Measurements from ENCODE around the gene NALCN.

NALCN gene

GRCh38 chr13:101258071-101258470, 158.2 kb downstream of the NALCN start:
- Histone ChIP-seq H3K4me1 (ENCODE audit: control insufficient read depth, insufficient read depth, low read length) (no peaks in the 10 kb centered on the region), H3K9ac (ENCODE audit: low read length) (no peak overlapping the region), H3K36me3 (ENCODE audit: control insufficient read depth, insufficient read depth, low read length) (no peaks in the 10 kb centered on the region), H3K27me3 (ENCODE audit: control insufficient read depth, insufficient read depth, low read length) (no peaks in the 10 kb centered on the region), H3K27ac (ENCODE audit: low read depth, low read length) (no peak overlapping the region), H3K4me3 (ENCODE audit: low read length) (no peak overlapping the region)

GRCh38 chr13:101248739-101249514, 167.4 kb downstream of the NALCN start:
- H3K4me3 ChIP-seq (ENCODE audit: low read length) = no peak overlapping the region
- H3K27ac ChIP-seq (ENCODE audit: low read depth, low read length) = no peak overlapping the region
- no peaks in the 10 kb centered on the region for H3K27me3 ChIP-seq (ENCODE audit: control insufficient read depth, insufficient read depth, low read length)
- H3K4me1 ChIP-seq (ENCODE audit: control insufficient read depth, insufficient read depth, low read length) = no peaks in the 10 kb centered on the region
- H3K9ac ChIP-seq (ENCODE audit: low read length) = no peak overlapping the region
- no peaks in the 10 kb centered on the region for H3K36me3 ChIP-seq (ENCODE audit: control insufficient read depth, insufficient read depth, low read length)

- no peak overlapping the region for H3K9ac ChIP-seq (ENCODE audit: low read length)
- no peak overlapping the region for H3K27ac ChIP-seq (ENCODE audit: low read depth, low read length)
- no peak overlapping the region for H3K4me3 ChIP-seq (ENCODE audit: low read length)
- no peaks in the 10 kb centered on the region for H3K27me3 ChIP-seq (ENCODE audit: control insufficient read depth, insufficient read depth, low read length)
- H3K4me1 ChIP-seq (ENCODE audit: control insufficient read depth, insufficient read depth, low read length) = no peaks in the 10 kb centered on the region
- no peaks in the 10 kb centered on the region for H3K36me3 ChIP-seq (ENCODE audit: control insufficient read depth, insufficient read depth, low read length)
These were observed 173.6 kb downstream of the NALCN start for GRCh38 chr13:101242720-101243119.

GRCh38 chr13:101238555-101238954, 177.8 kb downstream of the NALCN start:
- no peak overlapping the region for H3K27ac ChIP-seq (ENCODE audit: low read depth, low read length)
- H3K27me3 ChIP-seq (ENCODE audit: control insufficient read depth, insufficient read depth, low read length) = no peaks in the 10 kb centered on the region
- no peaks in the 10 kb centered on the region for H3K4me1 ChIP-seq (ENCODE audit: control insufficient read depth, insufficient read depth, low read length)
- no peak overlapping the region for H3K9ac ChIP-seq (ENCODE audit: low read length)
- H3K36me3 ChIP-seq (ENCODE audit: control insufficient read depth, insufficient read depth, low read length) = no peaks in the 10 kb centered on the region
- H3K4me3 ChIP-seq (ENCODE audit: low read length) = no peak overlapping the region

- H3K9ac ChIP-seq (ENCODE audit: low read length) = no peak overlapping the region
- no peaks in the 10 kb centered on the region for H3K36me3 ChIP-seq (ENCODE audit: control insufficient read depth, insufficient read depth, low read length)
- H3K27ac ChIP-seq (ENCODE audit: low read depth, low read length) = no peak overlapping the region
- no peak overlapping the region for H3K4me3 ChIP-seq (ENCODE audit: low read length)
- H3K27me3 ChIP-seq (ENCODE audit: control insufficient read depth, insufficient read depth, low read length) = no peaks in the 10 kb centered on the region
- no peaks in the 10 kb centered on the region for H3K4me1 ChIP-seq (ENCODE audit: control insufficient read depth, insufficient read depth, low read length)
These were observed 184.4 kb downstream of the NALCN start for GRCh38 chr13:101231751-101232428.

- Histone ChIP-seq H3K36me3 (ENCODE audit: control insufficient read depth, insufficient read depth, low read length) (no peaks in the 10 kb centered on the region), H3K27me3 (ENCODE audit: control insufficient read depth, insufficient read depth, low read length) (no peaks in the 10 kb centered on the region), H3K4me3 (ENCODE audit: low read length) (no peak overlapping the region), H3K4me1 (ENCODE audit: control insufficient read depth, insufficient read depth, low read length) (no peaks in the 10 kb centered on the region), H3K9ac (ENCODE audit: low read length) (no peak overlapping the region), H3K27ac (ENCODE audit: low read depth, low read length) (no peak overlapping the region)
These were observed 185.9 kb downstream of the NALCN start for GRCh38 chr13:101230271-101230890.

GRCh38 chr13:101219609-101220265, 196.6 kb downstream of the NALCN start:
- Histone ChIP-seq H3K27me3 (ENCODE audit: control insufficient read depth, insufficient read depth, low read length) (no peaks in the 10 kb centered on the region), H3K4me1 (ENCODE audit: control insufficient read depth, insufficient read depth, low read length) (no peaks in the 10 kb centered on the region), H3K36me3 (ENCODE audit: control insufficient read depth, insufficient read depth, low read length) (no peaks in the 10 kb centered on the region), H3K4me3 (ENCODE audit: low read length) (no peak overlapping the region), H3K27ac (ENCODE audit: low read depth, low read length) (no peak overlapping the region), H3K9ac (ENCODE audit: low read length) (no peak overlapping the region)

GRCh38 chr13:101218484-101218883, 197.8 kb downstream of the NALCN start:
- no peak overlapping the region for H3K4me3 ChIP-seq (ENCODE audit: low read length)
- H3K36me3 ChIP-seq (ENCODE audit: control insufficient read depth, insufficient read depth, low read length) = no peaks in the 10 kb centered on the region
- H3K27me3 ChIP-seq (ENCODE audit: control insufficient read depth, insufficient read depth, low read length) = no peaks in the 10 kb centered on the region

GRCh38 chr13:101217086-101217485, 199.2 kb downstream of the NALCN start:
- H3K4me3 ChIP-seq (ENCODE audit: low read length) = no peak overlapping the region
- H3K9ac ChIP-seq (ENCODE audit: low read length) = no peak overlapping the region
- no peaks in the 10 kb centered on the region for H3K27me3 ChIP-seq (ENCODE audit: control insufficient read depth, insufficient read depth, low read length)
- H3K27ac ChIP-seq (ENCODE audit: low read depth, low read length) = no peak overlapping the region
- no peaks in the 10 kb centered on the region for H3K36me3 ChIP-seq (ENCODE audit: control insufficient read depth, insufficient read depth, low read length)
- H3K4me1 ChIP-seq (ENCODE audit: control insufficient read depth, insufficient read depth, low read length) = no peaks in the 10 kb centered on the region

More at GRCh38 chr13:101218484-101218883, 197.8 kb downstream of the NALCN start:
- H3K27ac ChIP-seq (ENCODE audit: low read depth, low read length) = no peak overlapping the region
- H3K9ac ChIP-seq (ENCODE audit: low read length) = no peak overlapping the region
- H3K4me1 ChIP-seq (ENCODE audit: control insufficient read depth, insufficient read depth, low read length) = no peaks in the 10 kb centered on the region

- Histone ChIP-seq H3K9ac (ENCODE audit: low read length) (no peak overlapping the region), H3K4me3 (ENCODE audit: low read length) (no peak overlapping the region), H3K36me3 (ENCODE audit: control insufficient read depth, insufficient read depth, low read length) (no peaks in the 10 kb centered on the region), H3K27ac (ENCODE audit: low read depth, low read length) (no peak overlapping the region), H3K27me3 (ENCODE audit: control insufficient read depth, insufficient read depth, low read length) (no peaks in the 10 kb centered on the region), H3K4me1 (ENCODE audit: control insufficient read depth, insufficient read depth, low read length) (no peaks in the 10 kb centered on the region)
These were observed 205.0 kb downstream of the NALCN start for GRCh38 chr13:101211261-101211660.

- Histone ChIP-seq H3K27ac (ENCODE audit: low read depth, low read length) (no peak overlapping the region), H3K9ac (ENCODE audit: low read length) (no peak overlapping the region), H3K4me3 (ENCODE audit: low read length) (no peak overlapping the region), H3K36me3 (ENCODE audit: control insufficient read depth, insufficient read depth, low read length) (no peaks in the 10 kb centered on the region), H3K27me3 (ENCODE audit: control insufficient read depth, insufficient read depth, low read length) (no peaks in the 10 kb centered on the region), H3K4me1 (ENCODE audit: control insufficient read depth, insufficient read depth, low read length) (no peaks in the 10 kb centered on the region)
These were observed 205.5 kb downstream of the NALCN start for GRCh38 chr13:101210774-101211173.

- H3K27ac ChIP-seq (ENCODE audit: low read depth, low read length) = no peak overlapping the region
- H3K9ac ChIP-seq (ENCODE audit: low read length) = no peak overlapping the region
- H3K36me3 ChIP-seq (ENCODE audit: control insufficient read depth, insufficient read depth, low read length) = no peaks in the 10 kb centered on the region
- no peaks in the 10 kb centered on the region for H3K27me3 ChIP-seq (ENCODE audit: control insufficient read depth, insufficient read depth, low read length)
- no peak overlapping the region for H3K4me3 ChIP-seq (ENCODE audit: low read length)
- no peaks in the 10 kb centered on the region for H3K4me1 ChIP-seq (ENCODE audit: control insufficient read depth, insufficient read depth, low read length)
These were observed 207.0 kb downstream of the NALCN start for GRCh38 chr13:101209206-101209893.

All from rectal smooth muscle tissue (tissue), 1 donor.